ENCODE data around the gene HS3ST3B1. TPM values are rescaled to one million over a fixed set of nuclear protein-coding genes. Genes with fewer than 3 reads are reported as not detected.

Gene HS3ST3B1
- total and polyA plus RNA-seq, 2 of the 4 experiments (the other 2 are of a cell fraction) = 3.1 to 4.3 TPM

DNA sequence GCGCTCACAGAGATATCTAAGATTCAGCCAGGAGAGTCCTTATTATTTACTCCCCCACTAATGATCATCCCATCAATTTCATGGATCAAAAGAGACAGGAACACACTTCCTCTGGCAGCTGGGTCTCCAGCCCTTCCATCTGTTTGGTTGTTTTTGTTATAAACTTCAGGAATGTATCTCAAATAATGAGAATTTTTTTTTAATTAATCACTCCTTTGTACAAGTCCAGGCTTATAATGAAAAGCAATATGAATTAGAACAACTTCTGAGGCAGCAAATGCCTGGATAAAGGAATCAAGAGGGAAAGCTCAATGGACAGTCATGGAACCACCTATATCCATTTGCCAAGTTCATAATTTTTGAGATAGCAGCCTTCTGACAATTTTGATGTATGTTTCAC, 73.4 kb downstream of the HS3ST3B1 start:
- Histone ChIP-seq H2BK120ac (ENCODE audit: low read depth, low read length) (no peak overlapping the region), H4K20me1 (ENCODE audit: insufficient read depth, low read length) (no peaks in the 10 kb centered on the region), H4K91ac (ENCODE audit: insufficient read depth, low read depth, low read length) (0 out of 2 replicates have a peak overlapping the region, but pooled peaks have one; percentile 28), H2AK5ac (ENCODE audit: low read depth, low read length) (no peak overlapping the region), H3K27me3 (ENCODE audit: control insufficient read depth, insufficient read depth, low read length) (no peaks in the 10 kb centered on the region), H4K8ac (ENCODE audit: low read depth in 2 of 2, low read length in 2 of 2) (0 out of 4 replicates have a peak overlapping the region, but pooled peaks of 1 of the 2 experiments have one; percentile 31), H2AFZ (replicated peaks; ENCODE audit: low read length, poor library complexity) (peak overlapping the region; percentile 6), H2BK20ac (ENCODE audit: low read depth, low read length) (peak overlapping the region; percentile 36; the same call in 1 of the 2 replicates), H3K27ac (ENCODE audit: insufficient read depth, low read length) (no peak overlapping the region), H3K36me3 (ENCODE audit: control insufficient read depth, insufficient read depth, low read length) (no peaks in the 10 kb centered on the region), H3K9me3 (ENCODE audit: control insufficient read depth, insufficient read depth, low read length) (no peaks in the 10 kb centered on the region), H3K9ac (ENCODE audit: low read depth, low read length) (no peak overlapping the region), H3K56ac (ENCODE audit: extremely low read depth, insufficient read depth, low read length) (no peak overlapping the region), H3K4ac (ENCODE audit: low read depth, low read length) (no peak overlapping the region), H3K4me1 (ENCODE audit: control insufficient read depth, insufficient read depth, low read length) (peaks cover 11% of the 10 kb centered on the region), H2BK15ac (ENCODE audit: low read depth, low read length) (no peak overlapping the region), H3K18ac (ENCODE audit: low read depth, low read length) (no peak overlapping the region; the same call in 1 of the 2 replicates), H3K79me1 (ENCODE audit: low read depth in 1 of 2, low read length in 2 of 2) (no peaks in the 10 kb centered on the region), H3K14ac (replicated peaks; ENCODE audit: low read depth, low read length) (no peak overlapping the region), H2BK5ac (ENCODE audit: low read depth, low read length, poor library complexity, severe bottlenecking) (no peak overlapping the region), H4K5ac (ENCODE audit: low read depth, low read length) (0 out of 2 replicates have a peak overlapping the region, but pooled peaks have one; percentile 1), H3K4me2 (ENCODE audit: low read depth, low read length) (peak overlapping the region; percentile 23), H2AK9ac (replicated peaks; ENCODE audit: low read depth, low read length, poor library complexity) (no peak overlapping the region), H3K9me1 (ENCODE audit: insufficient read depth, low read length) (peaks cover 4% of the 10 kb centered on the region), H3K4me3 (ENCODE audit: insufficient read depth, low read depth, low read length) (no peak overlapping the region), H3K23ac (ENCODE audit: low read depth, low read length) (no peak overlapping the region)
- BruUV-seq (replicated peaks) = no TSS peak
- intact Hi-C loops (cut with micrococcal nuclease) (loop anchor here (5.0 kb wide), 1 partner anchor 553 kb away; no protein-coding TSS in a partner anchor), dilution Hi-C loops (cut with HindIII; ENCODE audit: low sequenced_read_pairs, unreplicated experiment) (no loop called here), in situ Hi-C loops (cut with MboI; ENCODE audit: low sequenced_read_pairs) (no loop called here)
- ATAC-seq (ENCODE audit: low read depth) (no peak; the same call in 1 of the 2 replicates), DNase-seq (no peak)
- CTCF ChIA-PET = interaction anchor here (1.4 kb wide), 1 partner anchor 15 kb away, joined by 4 read pairs; no protein-coding TSS in a partner anchor
- POLR2A ChIA-PET (ENCODE audit: unreplicated experiment) = interaction anchor here (0.5 kb wide), 1 partner anchor 10 kb away, joined by 3 read pairs; no protein-coding TSS in a partner anchor
- TF ChIP-seq RCOR1 (IDR thresholded peaks at IDR 0.05; ENCODE audit: insufficient replicate concordance, low read length) (no peak), MAFK (IDR thresholded peaks at IDR 0.05; ENCODE audit: low read depth, low read length) (no peak), CHD1 (IDR thresholded peaks at IDR 0.05; ENCODE audit: low read depth, low read length) (no peak), RFX5 (IDR thresholded peaks at IDR 0.05; ENCODE audit: low read depth, low read length) (no peak), BHLHE40 (IDR thresholded peaks at IDR 0.05; ENCODE audit: low read depth, low read length) (no peak), CEBPB (IDR thresholded peaks at IDR 0.05; ENCODE audit: low read depth, low read length) (no peak), NFE2L2 (IDR thresholded peaks at IDR 0.05; ENCODE audit: low read depth, low read length) (no peak), MXI1 (IDR thresholded peaks at IDR 0.05; ENCODE audit: borderline replicate concordance, low read depth, low read length) (no peak), FOS (IDR thresholded peaks at IDR 0.05; ENCODE audit: low read depth, low read length) (no peak), MAZ (IDR thresholded peaks at IDR 0.05; ENCODE audit: borderline replicate concordance, low read depth, low read length) (no peak), POLR2A (IDR thresholded peaks at IDR 0.05; ENCODE audit: low read depth, low read length) (no peak)
- TF ChIP-seq, protein P1, sequence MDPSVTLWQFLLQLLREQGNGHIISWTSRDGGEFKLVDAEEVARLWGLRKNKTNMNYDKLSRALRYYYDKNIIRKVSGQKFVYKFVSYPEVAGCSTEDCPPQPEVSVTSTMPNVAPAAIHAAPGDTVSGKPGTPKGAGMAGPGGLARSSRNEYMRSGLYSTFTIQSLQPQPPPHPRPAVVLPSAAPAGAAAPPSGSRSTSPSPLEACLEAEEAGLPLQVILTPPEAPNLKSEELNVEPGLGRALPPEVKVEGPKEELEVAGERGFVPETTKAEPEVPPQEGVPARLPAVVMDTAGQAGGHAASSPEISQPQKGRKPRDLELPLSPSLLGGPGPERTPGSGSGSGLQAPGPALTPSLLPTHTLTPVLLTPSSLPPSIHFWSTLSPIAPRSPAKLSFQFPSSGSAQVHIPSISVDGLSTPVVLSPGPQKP (IDR thresholded peaks at IDR 0.05; ENCODE audit: borderline replicate concordance, low read depth, low read length) = no peak
- WGBS, 2 experiments (ENCODE audit: extremely low coverage in 2 of 2, insufficient read length in 1 of 2) = no CpG with 5 or more reads among the region's 1 CpG
